GM18868 (cell line): ENCODE measurements around the gene SMCP.
A peak's percentile ranks its signal among the peaks of the same experiment; 100 is the strongest.

Experiments used
- ATAC-seq: cut with Tn5 transposase; IDR thresholded peaks from one replicate; pipeline ENCODE4 v1.9.1; 2021; ENCODE audit warnings: mild to moderate bottlenecking, moderate library complexity; ENCODE audit not compliant: unreplicated experiment

Gene SMCP

GRCh38 chr1:152878042-152878441 lies at the start of gene SMCP:
TSS of gene SMCP (plus strand) at chr1:152878322. CDS start at chr1:152884423, 6,101 bp downstream.
- ATAC-seq, result no peak

- no peak for ATAC-seq
These were observed 41.3 kb upstream of the SMCP start for GRCh38 chr1:152836870-152837269.

GRCh38 chr1:152842556-152842955 lies 35.6 kb upstream of the SMCP start, which contains the start of gene LCE6A:
TSS of gene LCE6A (plus strand) at chr1:152842856. CDS start at chr1:152843521, 665 bp downstream.
- no peak for ATAC-seq

- ATAC-seq, result no peak
These were observed 22.5 kb upstream of the SMCP start for GRCh38 chr1:152855661-152856060.

GRCh38 chr1:152858062-152858461 lies 20.1 kb upstream of the SMCP start:
- ATAC-seq, result no peak

GRCh38 chr1:152859696-152860095 lies 18.4 kb upstream of the SMCP start, which contains the start of gene LCE7A:
TSS of gene LCE7A (plus strand) at chr1:152859996. CDS start at chr1:152860698, 702 bp downstream.
- ATAC-seq, result no peak

GRCh38 chr1:152860129-152860528 lies 18.0 kb upstream of the SMCP start:
- ATAC-seq, result no peak

- ATAC-seq, result no peak
These were observed 16.7 kb upstream of the SMCP start for GRCh38 chr1:152861374-152861773.

- no peak for ATAC-seq
These were observed 13.7 kb upstream of the SMCP start for GRCh38 chr1:152864443-152864842.

- ATAC-seq, result no peak
These were observed 11.8 kb upstream of the SMCP start for GRCh38 chr1:152866321-152866720.

- peak; percentile 65 for ATAC-seq
These were observed 8.2 kb upstream of the SMCP start for GRCh38 chr1:152869808-152870419.

- no peak for ATAC-seq
These were observed 7.0 kb upstream of the SMCP start for GRCh38 chr1:152870831-152871730.

- ATAC-seq, result no peak
These were observed 6.4 kb upstream of the SMCP start for GRCh38 chr1:152871731-152872126.

GRCh38 chr1:152873495-152873894 lies 4.6 kb upstream of the SMCP start:
- ATAC-seq, result no peak

GRCh38 chr1:152876827-152877226 lies 1.3 kb upstream of the SMCP start:
- no peak for ATAC-seq

GRCh38 chr1:152879559-152880198 lies 1.6 kb downstream of the SMCP start:
- ATAC-seq, result no peak

GRCh38 chr1:152880316-152880715 lies 2.2 kb downstream of the SMCP start:
- no peak for ATAC-seq

- peak; percentile 82 for ATAC-seq
These were observed 2.8 kb downstream of the SMCP start for GRCh38 chr1:152880907-152881306.

- ATAC-seq, result peak; percentile 47
These were observed 6.0 kb downstream of the SMCP start for GRCh38 chr1:152884085-152884484.

- no peak for ATAC-seq
These were observed 6.4 kb downstream of the SMCP start for GRCh38 chr1:152884506-152884905.

GRCh38 chr1:152884966-152885624 lies 7.0 kb downstream of the SMCP start:
- no peak for ATAC-seq
